ENCODE measurements around the gene TTLL11.
"Not testable (repeated sequence)": the region's sequence is repeated elsewhere in the genome, so short reads cannot be mapped to it uniquely, and the experiment has no call there.

Gene TTLL11

GRCh38 chr9:122124048-122124447, 30.9 kb upstream of the TTLL11 start:
- H3K27me3 ChIP-seq (replicated peaks; ENCODE audit: control insufficient read depth, insufficient read depth, low read length): peaks cover 9% of the 10 kb centered on the region
- H3K36me3 ChIP-seq (ENCODE audit: control insufficient read depth, insufficient read depth, low read length, severe bottlenecking): no peaks in the 10 kb centered on the region
- H3K4me1 ChIP-seq (ENCODE audit: control insufficient read depth, insufficient read depth, low read length): peaks cover 10% of the 10 kb centered on the region
- no peak overlapping the region for H3K4me3 ChIP-seq (ENCODE audit: low read length)
- H3K9me3 ChIP-seq (ENCODE audit: control insufficient read depth, low read length): no peaks in the 10 kb centered on the region
- DNase-seq (ENCODE audit: low read depth): no peak
- no peak overlapping the region for H3K9ac ChIP-seq (ENCODE audit: low read length)

GRCh38 chr9:122122903-122123632, 30.0 kb upstream of the TTLL11 start:
- H3K27me3 ChIP-seq (replicated peaks; ENCODE audit: control insufficient read depth, insufficient read depth, low read length): peaks cover 9% of the 10 kb centered on the region
- peaks cover 10% of the 10 kb centered on the region for H3K4me1 ChIP-seq (ENCODE audit: control insufficient read depth, insufficient read depth, low read length)
- H3K9me3 ChIP-seq (ENCODE audit: control insufficient read depth, low read length): no peaks in the 10 kb centered on the region
- H3K9ac ChIP-seq (ENCODE audit: low read length): no peak overlapping the region
- no peak overlapping the region for H3K4me3 ChIP-seq (ENCODE audit: low read length)
- H3K36me3 ChIP-seq (ENCODE audit: control insufficient read depth, insufficient read depth, low read length, severe bottlenecking): no peaks in the 10 kb centered on the region
- DNase-seq (ENCODE audit: low read depth): peak; percentile 85

DNA sequence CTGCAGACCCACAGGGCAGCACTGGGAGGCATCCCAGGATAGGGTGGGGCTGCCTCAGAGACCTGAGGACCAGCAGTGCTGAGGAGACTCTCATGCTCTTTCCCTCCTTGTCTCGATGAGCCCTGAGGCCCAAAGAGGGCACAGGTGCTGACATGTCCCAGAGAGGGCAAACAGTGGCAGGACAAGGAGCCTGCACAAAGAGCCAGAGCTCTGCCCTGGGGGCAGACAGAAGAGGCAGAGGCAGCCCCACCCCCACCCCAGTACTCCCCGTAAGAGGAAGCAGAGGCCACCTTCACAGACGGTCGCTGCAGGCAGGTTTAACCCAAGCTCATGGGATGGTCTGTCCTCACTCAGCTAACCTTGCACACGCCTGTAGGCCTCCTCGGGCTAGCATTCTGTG, 29.4 kb upstream of the TTLL11 start:
- Histone ChIP-seq H3K9me3 (ENCODE audit: control insufficient read depth, low read length) (no peaks in the 10 kb centered on the region), H3K36me3 (ENCODE audit: control insufficient read depth, insufficient read depth, low read length, severe bottlenecking) (no peaks in the 10 kb centered on the region), H3K27me3 (replicated peaks; ENCODE audit: control insufficient read depth, insufficient read depth, low read length) (peaks cover 9% of the 10 kb centered on the region), H3K4me3 (ENCODE audit: low read length) (no peak overlapping the region), H3K4me1 (ENCODE audit: control insufficient read depth, insufficient read depth, low read length) (peaks cover 10% of the 10 kb centered on the region), H3K9ac (ENCODE audit: low read length) (no peak overlapping the region)
- no peak for DNase-seq (ENCODE audit: low read depth)

- peaks cover 10% of the 10 kb centered on the region for H3K4me1 ChIP-seq (ENCODE audit: control insufficient read depth, insufficient read depth, low read length)
Observed at GRCh38 chr9:122121931-122122330, 28.8 kb upstream of the TTLL11 start.

GRCh38 chr9:122121391-122121790, 28.3 kb upstream of the TTLL11 start:
- Histone ChIP-seq H3K4me3 (ENCODE audit: low read length) (no peak overlapping the region), H3K4me1 (ENCODE audit: control insufficient read depth, insufficient read depth, low read length) (peaks cover 7% of the 10 kb centered on the region), H3K27me3 (replicated peaks; ENCODE audit: control insufficient read depth, insufficient read depth, low read length) (peaks cover 17% of the 10 kb centered on the region), H3K36me3 (ENCODE audit: control insufficient read depth, insufficient read depth, low read length, severe bottlenecking) (no peaks in the 10 kb centered on the region), H3K9me3 (ENCODE audit: control insufficient read depth, low read length) (no peaks in the 10 kb centered on the region), H3K9ac (ENCODE audit: low read length) (no peak overlapping the region)
- DNase-seq (ENCODE audit: low read depth): no peak

More at GRCh38 chr9:122121931-122122330, 28.8 kb upstream of the TTLL11 start:
- no peak for DNase-seq (ENCODE audit: low read depth)
- Histone ChIP-seq H3K4me3 (ENCODE audit: low read length) (no peak overlapping the region), H3K9me3 (ENCODE audit: control insufficient read depth, low read length) (no peaks in the 10 kb centered on the region), H3K36me3 (ENCODE audit: control insufficient read depth, insufficient read depth, low read length, severe bottlenecking) (no peaks in the 10 kb centered on the region), H3K9ac (ENCODE audit: low read length) (no peak overlapping the region), H3K27me3 (replicated peaks; ENCODE audit: control insufficient read depth, insufficient read depth, low read length) (peaks cover 12% of the 10 kb centered on the region)

DNA sequence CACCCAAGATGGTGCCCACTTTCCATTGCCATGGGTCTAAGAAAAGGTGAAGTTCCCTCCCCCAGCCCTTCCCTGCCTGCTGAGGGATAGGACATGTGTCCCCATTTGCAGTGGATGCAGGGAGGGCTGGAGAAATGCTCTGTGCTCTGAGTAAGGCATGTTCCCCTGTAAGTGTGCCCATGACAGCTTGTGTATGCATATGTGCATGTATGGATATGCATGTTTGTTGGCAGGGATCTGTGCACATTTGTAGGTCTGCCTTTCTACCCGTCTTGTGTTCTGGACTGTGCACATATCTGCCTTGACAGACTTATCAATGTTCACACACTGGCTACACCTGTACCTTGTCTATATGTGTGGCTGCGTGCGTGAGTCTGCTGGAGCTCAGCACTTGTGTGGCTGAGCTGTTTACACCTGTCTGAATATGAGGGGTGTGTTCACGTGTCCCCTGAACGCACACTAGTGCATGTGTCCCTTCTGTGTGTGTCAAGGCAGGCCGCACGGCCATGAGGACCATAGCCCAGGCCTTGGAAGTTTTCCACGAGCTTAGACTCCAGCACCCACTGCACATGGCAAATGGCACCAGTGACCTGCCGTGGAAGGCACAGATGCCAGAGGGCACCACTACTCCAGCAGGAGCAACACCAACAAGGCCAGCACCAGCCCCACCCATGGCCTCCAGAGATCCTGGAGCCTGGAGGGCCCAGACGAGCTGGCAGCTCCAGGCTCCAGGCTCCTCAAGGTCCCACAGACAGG, 27.4 kb upstream of the TTLL11 start:
- H3K9ac ChIP-seq (ENCODE audit: low read length): no peak overlapping the region
- H3K9me3 ChIP-seq (ENCODE audit: control insufficient read depth, low read length): no peaks in the 10 kb centered on the region
- H3K4me3 ChIP-seq (ENCODE audit: low read length): no peak overlapping the region
- DNase-seq (ENCODE audit: low read depth): no peak
- H3K4me1 ChIP-seq (ENCODE audit: control insufficient read depth, insufficient read depth, low read length): no peaks in the 10 kb centered on the region
- H3K27me3 ChIP-seq (replicated peaks; ENCODE audit: control insufficient read depth, insufficient read depth, low read length): peaks cover 24% of the 10 kb centered on the region
- no peaks in the 10 kb centered on the region for H3K36me3 ChIP-seq (ENCODE audit: control insufficient read depth, insufficient read depth, low read length, severe bottlenecking)

GRCh38 chr9:122119721-122120120, 26.6 kb upstream of the TTLL11 start:
- Histone ChIP-seq H3K36me3 (ENCODE audit: control insufficient read depth, insufficient read depth, low read length, severe bottlenecking) (no peaks in the 10 kb centered on the region), H3K4me1 (ENCODE audit: control insufficient read depth, insufficient read depth, low read length) (no peaks in the 10 kb centered on the region), H3K4me3 (ENCODE audit: low read length) (no peak overlapping the region), H3K9me3 (ENCODE audit: control insufficient read depth, low read length) (no peaks in the 10 kb centered on the region), H3K9ac (ENCODE audit: low read length) (no peak overlapping the region), H3K27me3 (replicated peaks; ENCODE audit: control insufficient read depth, insufficient read depth, low read length) (peaks cover 30% of the 10 kb centered on the region)
- DNase-seq (ENCODE audit: low read depth): no peak

DNA sequence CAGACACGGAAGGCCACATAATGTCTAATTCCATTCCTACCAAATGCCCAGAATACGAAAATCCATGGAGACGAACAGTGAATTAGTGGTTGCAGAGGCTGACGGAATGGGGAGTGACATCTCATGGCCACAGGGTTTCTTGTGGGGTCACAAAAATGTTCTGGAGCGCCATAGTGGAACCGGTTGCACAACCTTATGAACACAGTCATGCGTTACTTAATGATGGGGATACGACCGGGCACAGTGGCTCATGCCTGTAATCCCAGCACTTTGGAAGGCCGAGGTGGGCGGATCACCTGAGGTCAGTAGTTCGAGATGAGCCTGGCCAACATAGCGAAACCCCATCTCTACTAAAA, 26.0 kb upstream of the TTLL11 start:
- Histone ChIP-seq H3K9ac (ENCODE audit: low read length) (no peak overlapping the region), H3K27me3 (replicated peaks; ENCODE audit: control insufficient read depth, insufficient read depth, low read length) (peaks cover 30% of the 10 kb centered on the region), H3K36me3 (ENCODE audit: control insufficient read depth, insufficient read depth, low read length, severe bottlenecking) (no peaks in the 10 kb centered on the region), H3K4me3 (ENCODE audit: low read length) (no peak overlapping the region), H3K9me3 (ENCODE audit: control insufficient read depth, low read length) (no peaks in the 10 kb centered on the region), H3K4me1 (ENCODE audit: control insufficient read depth, insufficient read depth, low read length) (no peaks in the 10 kb centered on the region)
- no peak for DNase-seq (ENCODE audit: low read depth)

DNA sequence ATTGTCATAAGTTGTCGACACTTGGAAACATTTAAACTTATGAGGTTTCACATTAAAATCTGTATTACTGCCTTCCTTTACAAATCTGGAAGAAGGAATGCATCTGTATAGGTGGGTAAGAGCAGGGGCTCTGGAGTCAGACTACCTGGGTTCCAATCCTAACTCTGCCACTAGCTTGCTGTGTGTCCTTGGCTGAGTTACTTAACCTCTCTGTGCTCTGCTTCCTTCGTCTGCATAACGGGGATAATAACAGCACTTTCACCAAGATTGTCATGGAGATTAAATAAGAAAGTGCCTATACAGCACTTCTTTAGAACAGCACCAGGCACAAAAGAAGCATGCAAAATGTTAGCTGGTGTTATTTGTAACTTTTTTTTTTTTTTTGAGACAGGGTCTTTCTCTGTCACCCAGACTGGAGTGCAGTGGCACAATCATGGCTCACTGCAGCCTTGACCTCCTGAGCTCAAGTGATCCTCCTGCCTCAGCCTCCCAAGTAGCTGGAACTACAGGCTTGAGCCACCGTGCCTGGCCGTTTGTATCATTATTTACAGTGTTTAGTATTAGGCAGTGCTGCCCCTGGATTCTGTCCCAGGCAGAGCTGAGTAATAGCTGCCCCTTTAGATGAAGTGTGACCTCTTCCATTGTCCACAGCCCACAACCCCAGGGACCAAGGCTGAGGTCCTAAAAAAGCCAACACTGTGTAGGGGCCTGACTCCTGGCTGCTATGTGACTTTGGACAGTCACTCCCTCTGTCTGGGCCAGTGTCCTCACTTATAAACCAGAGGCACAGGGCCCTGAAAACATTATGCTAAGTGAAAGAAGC, 25.4 kb upstream of the TTLL11 start:
- no peaks in the 10 kb centered on the region for H3K4me1 ChIP-seq (ENCODE audit: control insufficient read depth, insufficient read depth, low read length)
- H3K4me3 ChIP-seq (ENCODE audit: low read length): no peak overlapping the region
- H3K27me3 ChIP-seq (replicated peaks; ENCODE audit: control insufficient read depth, insufficient read depth, low read length): peaks cover 33% of the 10 kb centered on the region
- H3K36me3 ChIP-seq (ENCODE audit: control insufficient read depth, insufficient read depth, low read length, severe bottlenecking): no peaks in the 10 kb centered on the region
- H3K9me3 ChIP-seq (ENCODE audit: control insufficient read depth, low read length): no peaks in the 10 kb centered on the region
- no peak overlapping the region for H3K9ac ChIP-seq (ENCODE audit: low read length)
- no peak for DNase-seq (ENCODE audit: low read depth)

DNA sequence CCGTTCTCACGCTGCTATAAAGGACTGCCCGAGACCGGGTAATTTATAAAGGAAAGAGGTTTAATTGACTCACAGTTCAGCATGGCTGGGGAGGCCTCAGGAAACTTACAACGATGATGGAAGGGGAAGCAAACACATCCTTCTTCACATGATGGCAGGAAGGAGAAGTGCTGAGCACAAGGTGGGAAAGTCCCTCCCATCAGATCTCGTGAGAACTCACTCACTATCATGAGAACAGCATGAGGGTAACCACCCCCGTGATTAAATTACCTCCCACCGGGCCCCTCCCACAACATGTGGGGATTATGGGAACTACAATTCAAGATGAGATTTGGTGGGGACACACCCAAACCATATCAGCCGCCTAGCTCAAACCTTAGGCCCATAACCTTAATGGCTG, 24.1 kb upstream of the TTLL11 start:
- not testable (repeated sequence) for H3K9me3 ChIP-seq (ENCODE audit: control insufficient read depth, low read length); H3K4me1 ChIP-seq (ENCODE audit: control insufficient read depth, insufficient read depth, low read length); H3K36me3 ChIP-seq (ENCODE audit: control insufficient read depth, insufficient read depth, low read length, severe bottlenecking); H3K9ac ChIP-seq (ENCODE audit: low read length); DNase-seq (ENCODE audit: low read depth); H3K4me3 ChIP-seq (ENCODE audit: low read length)
- H3K27me3 ChIP-seq (replicated peaks; ENCODE audit: control insufficient read depth, insufficient read depth, low read length): peaks cover 46% of the 10 kb centered on the region

DNA sequence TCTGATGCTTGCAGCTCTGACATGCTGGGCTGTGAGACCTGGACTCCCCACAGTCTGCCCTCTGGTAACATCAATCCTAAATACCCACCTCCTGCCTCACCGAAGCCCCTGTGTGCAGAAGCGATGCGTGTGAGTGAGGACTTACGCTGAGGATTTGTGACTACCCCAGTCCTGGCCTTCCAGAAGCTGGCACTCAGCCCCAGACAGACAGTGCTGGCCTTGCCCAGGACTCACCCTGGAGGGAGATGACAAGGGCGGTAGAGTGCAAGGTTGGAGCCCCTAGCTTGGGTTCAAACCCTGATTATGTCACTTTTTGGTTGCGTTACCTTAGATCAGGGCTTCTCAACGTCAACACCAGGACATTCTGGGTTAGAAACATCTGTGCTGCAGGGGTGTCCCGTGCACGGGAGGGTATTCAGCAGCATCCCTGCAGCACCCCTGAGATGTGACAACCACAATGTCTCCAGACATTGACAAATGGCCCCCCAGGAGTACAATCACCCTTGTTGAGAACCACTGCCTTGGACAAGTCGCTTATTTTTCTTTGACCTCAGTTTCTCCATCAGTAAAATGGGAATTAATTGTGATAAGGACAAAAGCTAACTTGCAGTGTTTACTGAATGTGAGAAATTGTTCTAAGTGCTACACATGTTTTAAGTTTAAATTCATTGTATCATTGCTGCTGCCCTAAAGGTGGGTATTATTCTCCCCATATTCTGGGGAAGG, 23.5 kb upstream of the TTLL11 start:
- H3K36me3 ChIP-seq (ENCODE audit: control insufficient read depth, insufficient read depth, low read length, severe bottlenecking): no peaks in the 10 kb centered on the region
- H3K27me3 ChIP-seq (replicated peaks; ENCODE audit: control insufficient read depth, insufficient read depth, low read length): peaks cover 50% of the 10 kb centered on the region
- H3K4me1 ChIP-seq (ENCODE audit: control insufficient read depth, insufficient read depth, low read length): no peaks in the 10 kb centered on the region
- no peak overlapping the region for H3K4me3 ChIP-seq (ENCODE audit: low read length)
- H3K9ac ChIP-seq (ENCODE audit: low read length): no peak overlapping the region
- no peaks in the 10 kb centered on the region for H3K9me3 ChIP-seq (ENCODE audit: control insufficient read depth, low read length)
- no peak for DNase-seq (ENCODE audit: low read depth)
